ENCODE results near the gene FARP2.

The FARP2 gene

DNA sequence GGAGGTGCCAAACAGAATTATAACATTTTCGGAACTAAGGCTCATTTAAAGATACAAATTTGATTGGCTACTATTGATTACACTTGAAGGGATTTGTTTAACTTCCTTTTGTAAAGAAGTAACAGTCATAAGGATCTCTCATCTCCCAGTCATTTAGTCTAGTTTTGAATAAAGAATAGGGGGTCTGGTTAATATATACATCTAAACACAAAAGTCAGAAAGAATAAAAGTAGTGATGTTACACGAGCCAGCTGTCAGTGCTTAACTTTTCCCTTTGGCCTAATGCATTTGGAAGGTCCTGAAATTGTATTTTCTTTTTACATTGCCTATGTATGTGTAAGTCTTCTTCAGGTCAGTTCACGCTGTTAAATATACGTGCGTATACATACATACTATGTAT is 32.3 kb upstream of the FARP2 start:
- DNase-seq (ENCODE audit: low read depth, low spot score): no peak

DNA sequence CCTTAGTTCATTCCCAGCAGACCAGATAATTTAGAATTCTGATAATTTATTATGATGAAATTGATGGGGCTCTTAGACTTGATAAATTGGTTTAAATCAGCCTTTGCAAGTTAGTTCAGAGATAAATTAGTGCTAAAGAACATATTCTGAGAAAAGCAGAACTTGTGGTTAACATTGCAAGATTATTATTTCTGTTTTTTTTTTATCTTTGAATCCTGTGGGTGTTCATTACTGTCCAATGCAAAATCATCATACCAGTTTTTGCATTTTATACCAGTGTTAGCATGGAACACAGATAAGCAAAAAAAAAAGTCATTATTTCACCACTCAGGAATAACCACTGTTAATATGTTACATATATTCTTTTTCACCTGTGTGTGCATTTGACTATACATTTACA is 31.3 kb upstream of the FARP2 start:
- DNase-seq (ENCODE audit: low read depth, low spot score): no peak

DNA sequence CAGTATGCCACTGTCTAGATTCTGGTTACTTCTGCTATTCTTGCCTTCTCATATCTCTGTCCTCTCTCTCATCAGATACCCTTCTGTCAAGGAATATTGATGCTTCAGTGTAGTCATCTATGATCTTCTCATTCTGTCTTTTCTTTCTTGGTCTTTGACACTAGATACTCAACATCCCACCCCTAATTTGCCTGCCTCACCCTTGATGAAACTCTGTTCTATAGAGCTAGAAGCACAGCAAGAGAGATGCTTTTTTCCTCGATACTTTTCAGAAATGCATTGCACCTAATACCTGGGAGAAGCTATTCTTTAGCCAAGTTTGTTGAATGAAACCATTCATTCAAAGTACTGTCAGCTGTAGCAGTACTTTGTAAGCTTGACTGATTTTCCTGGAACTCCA is 30.8 kb upstream of the FARP2 start:
- DNase-seq (ENCODE audit: low read depth, low spot score): no peak

DNA sequence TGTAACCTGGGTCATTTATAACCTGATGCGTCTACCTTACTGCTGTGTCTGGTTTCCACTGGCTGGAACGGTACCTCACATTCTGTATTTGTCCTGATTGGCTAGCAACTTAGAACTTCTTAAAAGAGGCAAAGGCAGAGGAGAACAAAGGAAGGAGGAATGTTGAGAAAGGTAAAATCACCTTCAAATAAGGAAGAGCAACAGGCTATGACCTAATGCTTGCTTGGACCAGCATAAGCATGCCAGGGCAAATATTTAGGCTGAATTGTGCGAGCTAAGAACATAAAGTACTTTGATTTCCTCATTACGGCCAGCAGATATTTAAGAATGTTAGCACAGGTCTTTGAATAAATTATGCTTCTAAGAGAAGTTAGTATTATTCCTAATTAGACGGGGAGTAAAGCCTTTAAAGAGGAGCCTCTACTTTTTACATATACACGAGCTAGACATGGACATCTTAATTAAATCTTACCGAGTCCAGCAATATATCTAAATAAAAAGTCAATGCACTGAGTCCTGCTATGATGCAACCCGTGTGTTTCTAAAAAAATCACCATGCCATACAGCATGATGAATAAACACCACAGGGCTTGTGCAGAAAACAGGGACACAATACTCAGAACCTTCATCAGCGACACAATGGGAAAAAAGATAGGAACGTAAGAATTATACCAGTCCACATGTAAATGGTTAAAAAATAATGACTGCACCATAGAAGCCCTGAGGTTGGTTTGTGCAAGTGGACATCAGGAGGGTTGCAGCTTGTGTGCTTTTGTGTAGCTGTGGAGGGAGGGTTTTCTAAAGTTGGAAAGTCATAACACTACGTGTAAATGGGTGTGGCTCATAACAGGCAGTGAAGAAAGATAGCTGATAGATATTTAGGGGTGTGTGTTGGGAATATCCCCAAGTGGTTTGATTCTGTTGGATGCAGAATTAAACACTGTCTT is 26.1 kb upstream of the FARP2 start:
- no peak for DNase-seq (ENCODE audit: low read depth, low spot score)

DNA sequence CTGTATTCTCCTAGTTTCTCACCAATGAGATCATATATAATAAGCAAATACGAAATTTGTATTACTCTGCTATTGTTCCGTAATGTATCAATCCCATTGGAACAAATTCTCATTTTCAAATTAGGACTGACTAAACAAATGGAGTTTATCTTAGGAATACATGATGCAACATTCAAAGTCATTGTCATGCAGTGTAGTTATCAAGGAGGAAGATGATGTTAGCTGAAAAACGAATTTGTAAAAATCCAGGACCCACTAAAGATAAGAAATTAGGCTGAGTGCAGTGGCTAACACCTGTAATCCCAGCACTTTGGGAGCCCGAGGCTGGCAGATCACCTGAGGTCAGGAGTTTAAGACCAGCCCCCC is 25.5 kb upstream of the FARP2 start:
- no peak for DNase-seq (ENCODE audit: low read depth, low spot score)

- DNase-seq (ENCODE audit: low read depth, low spot score): no peak
Observed at GRCh38 chr2:241334813-241335212, 21.3 kb upstream of the FARP2 start.

- no peak for DNase-seq (ENCODE audit: low read depth, low spot score)
Observed at GRCh38 chr2:241339839-241340630, 16.1 kb upstream of the FARP2 start.

- no peak for DNase-seq (ENCODE audit: low read depth, low spot score)
Observed at GRCh38 chr2:241340631-241341163, 15.4 kb upstream of the FARP2 start.

DNA sequence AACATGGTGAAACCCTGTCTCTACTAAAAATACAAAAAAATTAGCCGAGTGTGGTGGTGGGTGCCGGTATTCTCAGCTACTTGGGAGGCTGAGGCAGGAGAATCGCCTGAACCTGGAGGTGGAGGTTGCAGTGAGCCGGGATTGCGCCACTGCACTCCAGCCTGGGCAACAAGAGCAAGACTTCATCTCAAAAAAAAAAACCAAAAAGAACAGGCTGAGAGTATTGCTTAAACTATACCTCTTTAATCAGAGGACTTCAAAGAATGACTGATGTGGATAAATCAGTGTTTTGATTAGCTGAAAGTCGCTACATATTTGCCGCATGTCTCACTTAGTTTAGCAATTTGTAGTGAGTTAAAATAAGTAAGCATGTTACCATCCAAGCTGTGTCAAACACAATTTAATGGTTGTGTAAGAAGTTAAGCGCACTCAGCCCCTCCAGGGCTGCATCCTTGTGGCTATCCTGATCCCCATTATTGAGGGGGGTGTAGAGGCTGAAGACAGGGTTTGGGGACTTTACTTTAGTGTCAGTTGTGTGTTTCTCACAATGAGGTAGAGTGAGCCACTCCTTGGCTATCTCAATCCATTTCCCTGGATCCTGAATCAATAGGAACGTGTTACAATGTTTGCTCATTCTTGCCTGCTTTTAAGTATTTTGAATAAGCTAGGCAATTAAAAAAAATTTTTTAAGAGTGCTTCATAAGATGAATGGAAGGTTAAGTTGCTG is 11.0 kb upstream of the FARP2 start:
- DNase-seq (ENCODE audit: low read depth, low spot score): no peak

DNA sequence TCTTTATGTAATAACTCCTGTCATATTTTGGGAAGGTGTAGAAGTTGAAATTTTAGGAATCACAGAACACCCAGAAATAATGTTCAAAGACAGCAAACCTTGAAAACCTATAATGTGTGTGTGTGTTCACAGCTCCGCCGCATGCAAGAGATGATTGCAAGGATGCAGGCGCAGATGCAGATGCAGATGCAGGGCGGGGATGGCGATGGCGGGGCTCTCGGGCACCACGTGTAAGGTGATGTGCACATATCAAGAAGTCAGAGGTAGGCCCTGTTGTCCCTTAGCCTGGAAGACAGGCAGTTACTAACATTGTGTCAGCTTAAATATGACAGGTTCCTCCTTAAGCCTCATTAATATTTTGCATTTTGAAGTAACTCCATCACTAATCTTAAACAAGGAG is 6.1 kb upstream of the FARP2 start:
- no peak for DNase-seq (ENCODE audit: low read depth, low spot score)

- DNase-seq (ENCODE audit: low read depth, low spot score): no peak
Observed at GRCh38 chr2:241350530-241350877, 5.6 kb upstream of the FARP2 start.

DNA sequence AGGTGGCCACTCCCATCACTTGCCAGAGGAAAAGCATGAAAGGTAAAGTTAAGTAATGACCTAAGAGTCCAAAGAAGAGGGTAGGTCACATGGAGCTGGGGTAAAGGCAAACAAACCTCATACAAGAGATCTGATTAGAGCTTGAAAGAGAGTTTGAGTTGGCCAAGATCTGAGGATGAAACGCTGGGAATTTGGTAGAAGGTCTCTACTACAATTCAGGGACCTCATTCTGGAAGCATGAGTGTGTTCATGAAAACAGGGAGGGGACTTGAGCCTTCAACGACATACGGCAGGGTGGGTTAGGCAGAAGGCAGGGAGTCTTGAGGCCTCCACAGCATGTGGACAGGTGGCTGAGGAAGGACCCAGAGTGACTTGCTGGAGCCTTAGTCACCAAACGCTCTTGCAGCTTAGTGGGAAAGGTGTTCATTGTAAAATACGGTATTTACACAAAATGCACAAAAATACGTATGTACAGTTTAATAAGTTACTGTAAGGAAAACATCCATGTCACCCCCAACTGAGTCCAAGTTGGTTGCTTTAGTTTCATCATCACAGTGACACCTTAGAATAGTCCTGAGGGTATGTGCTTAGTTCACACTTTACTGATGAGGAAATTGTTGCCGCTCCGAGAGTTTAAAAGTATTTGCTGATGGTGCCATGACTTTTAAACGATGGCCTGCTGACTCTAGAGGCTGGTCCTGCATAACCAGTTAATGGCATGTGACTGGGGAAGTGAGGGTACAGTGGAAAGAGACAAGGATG is 5.0 kb upstream of the FARP2 start:
- DNase-seq (ENCODE audit: low read depth, low spot score): no peak

DNA sequence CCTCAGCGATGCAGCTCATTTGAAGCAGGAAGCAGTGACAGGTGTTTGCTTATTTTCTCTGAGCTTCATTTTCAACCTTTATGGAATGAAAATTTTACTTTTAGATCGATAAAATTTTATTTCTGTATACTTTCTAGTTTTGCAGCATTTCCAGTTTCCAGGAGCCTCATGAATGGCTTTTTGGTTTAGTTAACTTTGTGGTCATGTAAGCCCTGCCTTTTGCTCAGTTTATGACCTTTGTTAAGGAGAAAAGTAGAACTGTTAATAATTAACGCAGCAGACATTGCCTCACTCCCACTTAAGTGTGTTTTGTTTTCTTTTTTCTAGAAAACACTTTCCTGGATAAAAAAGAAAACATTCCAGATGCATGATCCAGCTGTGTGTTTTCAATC is 4.4 kb upstream of the FARP2 start:
- no peak for DNase-seq (ENCODE audit: low read depth, low spot score)

GRCh38 chr2:241352227-241352626 is 3.9 kb upstream of the FARP2 start:
- no peak for DNase-seq (ENCODE audit: low read depth, low spot score)

DNA sequence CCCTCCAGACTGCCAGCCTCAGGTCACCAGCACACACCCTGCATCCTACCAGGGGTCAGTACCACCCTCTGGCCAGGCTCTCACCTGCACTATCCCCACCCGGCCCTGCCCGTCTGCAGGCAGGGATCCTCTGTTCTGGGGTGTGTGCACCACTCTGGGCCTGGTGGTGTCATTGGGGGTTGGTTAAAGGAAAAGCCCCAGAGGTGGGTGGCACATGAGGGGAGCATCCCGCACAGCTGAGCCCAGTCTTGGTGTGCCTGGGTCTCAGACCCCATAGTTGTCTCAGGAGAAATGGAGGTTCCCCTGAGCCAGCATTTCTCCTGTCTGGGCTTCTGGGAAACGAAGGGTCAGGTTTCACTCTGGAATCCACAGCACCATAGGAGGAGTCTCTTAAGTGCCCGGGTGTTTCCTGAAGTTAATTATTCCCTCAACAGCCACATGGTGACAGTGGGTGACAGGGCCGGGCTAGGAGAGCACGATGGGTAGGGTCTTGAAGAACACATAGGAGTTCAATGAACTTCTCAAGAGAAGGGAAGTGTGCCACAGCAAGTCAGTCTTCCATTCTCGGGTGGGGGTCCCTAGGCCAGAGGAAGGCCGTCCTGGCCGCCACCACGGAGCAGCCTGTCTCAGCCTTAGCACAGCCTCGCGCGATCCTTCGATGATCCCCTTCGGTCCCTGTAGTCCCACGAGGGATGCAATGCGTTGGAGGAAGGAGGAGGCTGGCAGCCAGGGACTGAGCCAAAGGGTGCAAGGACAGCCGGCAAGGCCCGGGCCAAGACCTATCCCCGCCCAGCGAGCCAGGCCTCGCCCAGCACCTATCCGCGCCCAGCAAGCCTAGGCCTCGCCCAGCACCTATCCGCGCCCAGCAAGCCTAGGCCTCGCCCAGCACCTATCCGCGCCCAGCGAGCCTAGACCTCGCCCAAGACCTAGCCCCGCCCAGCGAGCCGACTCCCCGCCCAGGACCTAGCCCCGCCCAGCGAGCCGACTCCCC is 1.1 kb upstream of the FARP2 start:
- DNase-seq (ENCODE audit: low read depth, low spot score): peak; percentile 54

- no peak for DNase-seq (ENCODE audit: low read depth, low spot score)
Observed at GRCh38 chr2:241356871-241357260, 781 bp downstream of the FARP2 start.

- no peak for DNase-seq (ENCODE audit: low read depth, low spot score)
Observed at GRCh38 chr2:241357531-241357930, 1.4 kb downstream of the FARP2 start.

- DNase-seq (ENCODE audit: low read depth, low spot score): no peak
Observed at GRCh38 chr2:241358470-241358869, 2.4 kb downstream of the FARP2 start.

DNA sequence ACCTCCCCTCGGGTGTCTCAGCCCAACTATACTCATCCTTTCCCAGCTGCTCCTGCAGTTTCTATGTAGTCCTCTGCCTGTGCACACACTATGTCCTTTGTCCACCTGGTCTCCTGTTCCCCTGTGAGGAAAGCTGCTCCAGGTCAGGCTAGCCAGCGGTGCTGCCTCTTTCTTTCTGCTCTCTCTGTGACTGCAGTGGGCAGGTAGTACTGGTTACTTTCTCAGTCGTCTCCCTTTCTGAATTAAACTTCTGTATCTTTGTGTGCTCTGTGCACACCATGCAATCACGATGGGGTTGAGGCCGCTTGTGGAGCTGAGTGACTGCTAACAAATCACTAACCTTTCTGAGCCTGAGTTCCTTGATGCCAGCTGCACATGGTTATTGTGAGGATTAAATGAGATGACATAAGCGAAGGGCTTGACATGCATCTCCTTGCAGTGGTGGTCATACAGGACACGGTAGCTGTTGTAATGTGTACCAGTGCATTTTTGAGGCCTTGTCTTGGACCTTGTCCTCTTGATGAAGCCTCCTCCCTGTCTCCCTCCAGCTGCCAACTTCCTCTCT is 3.5 kb downstream of the FARP2 start:
- DNase-seq (ENCODE audit: low read depth, low spot score): no peak

GRCh38 chr2:241363426-241363825 is 7.3 kb downstream of the FARP2 start:
- DNase-seq (ENCODE audit: low read depth, low spot score): no peak

All from iPS DF 19.7 (cell line).